RPMI7951 (cell line): ENCODE results near the gene MBD3L1. TPM values are rescaled to one million over a fixed set of nuclear protein-coding genes. Genes with fewer than 3 reads are reported as not detected.
A peak's percentile ranks its signal among the peaks of the same experiment; 100 is the strongest.

ENCODE experiments used
- DNase-seq: peaks from one replicate; pipeline ENCODE4 v3.0.0-alpha.2; 2012; ENCODE audit warnings: low read depth
- total RNA-seq: library from RNA; depleted of rRNA; stranded (reverse); fragments of >200 nt; shearing (Covaris generic); gene quantifications from 2 replicates; pipeline ENCODE4 v1.2.3, GENCODE V29; 2014; rRNA removed

MBD3L1 gene
- not detected in 2 replicates for total RNA-seq

DNA sequence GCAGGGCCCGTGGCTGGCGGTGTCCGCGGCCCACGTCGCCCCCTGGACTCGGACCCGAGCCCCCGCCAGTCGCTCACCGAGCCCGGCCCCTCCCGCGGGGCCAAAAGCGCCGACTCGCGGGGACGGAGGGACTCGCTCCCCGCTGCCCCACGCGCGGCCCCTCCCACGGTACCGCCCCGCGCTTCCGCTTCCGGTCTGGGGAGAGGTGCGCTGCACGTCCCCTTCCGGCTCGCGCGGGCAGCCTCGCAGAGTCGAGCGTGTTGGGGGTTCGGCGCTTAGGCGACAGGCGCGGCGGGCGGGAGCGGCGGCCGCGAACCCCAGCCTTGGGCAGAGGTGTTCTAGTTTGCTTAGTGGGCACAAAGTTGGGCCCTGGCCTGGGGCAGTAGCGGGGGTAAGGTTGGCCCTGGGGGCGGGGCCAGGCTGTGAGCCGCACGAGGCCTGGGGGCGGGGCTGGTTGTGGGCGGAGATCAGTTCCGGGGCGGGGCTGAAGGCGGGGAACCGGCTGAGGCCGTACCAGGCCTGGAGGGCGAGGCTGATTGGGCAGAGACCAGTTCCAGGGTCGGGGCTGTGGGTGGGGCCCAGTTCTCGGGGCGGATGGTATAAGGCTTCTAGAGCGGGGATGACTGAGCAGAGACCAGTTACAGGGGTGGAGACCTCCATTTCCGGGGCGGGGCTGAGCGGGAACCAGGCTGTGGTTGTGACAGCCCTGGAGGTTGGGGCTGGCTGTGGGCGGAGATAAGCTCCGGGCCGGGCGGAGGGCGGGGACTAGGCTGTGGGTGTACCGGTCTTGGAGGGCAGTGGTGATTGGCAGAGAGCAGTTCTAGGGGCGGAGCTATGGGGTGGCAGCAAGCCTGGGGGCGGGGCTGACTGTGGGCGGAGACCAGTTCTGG lies at the start of gene MBD3L1, which contains the start of gene ZNF558:
Gene MBD3L1, plus strand, starts transcription at position 246 of the 890 bp plus-strand sequence. CDS start 10,302 bp downstream, outside the sequence.
Gene ZNF558, minus strand, starts transcription at position 173 of the 890 bp plus-strand sequence. CDS start 9,645 bp downstream, outside the sequence.
- peak; percentile 97 for DNase-seq

DNA sequence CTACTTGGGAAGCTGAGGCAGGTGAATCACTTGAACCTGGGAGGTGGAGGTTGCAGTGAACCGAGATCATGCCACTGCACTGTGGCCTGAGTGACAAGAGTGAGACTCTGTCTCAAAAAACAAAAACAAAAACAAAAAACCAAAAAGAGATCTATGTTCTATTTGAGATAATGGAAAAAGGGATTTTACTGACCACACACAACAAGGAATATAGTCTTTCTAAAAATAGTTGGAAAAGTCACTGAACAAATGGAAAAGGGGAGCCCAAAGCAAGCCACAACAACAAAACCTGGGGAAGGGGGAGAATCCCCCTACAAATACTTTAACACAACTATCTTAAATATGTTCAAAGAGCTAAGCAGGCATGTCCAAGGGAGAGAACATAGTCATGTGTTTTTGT lies 37.4 kb upstream of the MBD3L1 start:
- no peak for DNase-seq

- DNase-seq, result no peak
Observed at GRCh38 chr19:8806661-8807060, 25.5 kb upstream of the MBD3L1 start.

DNA sequence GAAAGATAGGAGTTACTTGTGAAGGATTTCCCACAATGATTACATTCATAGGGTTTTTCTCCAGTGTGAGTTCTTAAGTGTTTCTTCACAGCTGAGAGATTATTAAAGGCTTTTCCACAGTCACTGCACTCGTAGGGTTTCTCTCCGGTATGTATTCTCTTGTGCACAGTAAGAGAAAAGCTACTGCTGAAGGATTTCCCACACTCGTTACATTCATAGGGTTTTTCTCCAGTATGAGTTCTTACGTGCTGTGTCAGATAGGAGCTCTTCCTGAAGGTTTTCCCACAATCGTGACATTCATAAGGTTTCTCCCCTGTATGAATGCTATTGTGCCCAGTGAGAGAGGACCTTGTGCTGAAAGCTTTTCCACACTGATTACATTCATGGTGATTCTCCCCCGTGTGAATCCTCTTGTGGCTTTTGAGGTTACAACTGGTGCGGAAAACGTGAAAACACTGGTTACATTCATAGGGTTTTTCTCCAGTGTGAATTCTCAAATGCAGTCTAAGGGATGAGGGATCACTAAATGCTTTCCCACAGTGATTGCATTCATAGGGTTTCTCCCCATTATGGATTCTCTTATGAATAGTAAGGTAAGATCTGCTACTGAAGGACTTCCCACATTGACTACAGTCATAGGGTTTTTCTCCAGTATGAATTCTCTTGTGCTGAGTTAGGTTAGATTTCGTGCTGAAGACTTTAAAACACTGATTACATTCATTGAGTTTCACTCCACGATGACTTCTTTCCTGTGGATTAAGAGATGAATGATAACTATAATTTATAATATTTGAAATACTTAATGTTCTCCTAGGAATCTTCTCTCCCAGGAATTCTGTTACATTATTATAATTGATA lies 20.6 kb upstream of the MBD3L1 start:
- DNase-seq, result peak; percentile 19

GRCh38 chr19:8814176-8814575 lies 18.0 kb upstream of the MBD3L1 start:
- DNase-seq, result no peak

GRCh38 chr19:8815780-8816179 lies 16.4 kb upstream of the MBD3L1 start:
- no peak for DNase-seq

DNA sequence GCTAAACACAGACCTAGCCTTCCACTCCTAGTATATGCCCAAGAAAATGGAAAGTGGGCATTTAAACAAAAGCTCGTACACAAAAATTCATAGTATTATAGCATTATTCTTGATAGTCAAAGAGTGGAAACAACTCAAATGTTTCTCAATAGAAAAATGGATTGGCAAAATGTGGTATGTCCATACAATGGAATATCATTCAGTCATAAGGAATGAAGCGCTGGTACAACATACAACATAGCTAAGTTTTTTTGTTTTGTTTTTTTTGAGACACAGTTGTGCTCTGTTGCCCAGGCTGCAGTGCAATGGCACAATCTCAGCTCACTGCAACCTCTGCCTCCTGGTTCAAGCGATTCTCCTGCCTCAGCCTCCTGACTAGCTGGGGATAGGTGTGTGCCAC lies 11.9 kb upstream of the MBD3L1 start:
- DNase-seq, result no peak

GRCh38 chr19:8821748-8822241 lies 10.4 kb upstream of the MBD3L1 start:
- DNase-seq, result no peak

DNA sequence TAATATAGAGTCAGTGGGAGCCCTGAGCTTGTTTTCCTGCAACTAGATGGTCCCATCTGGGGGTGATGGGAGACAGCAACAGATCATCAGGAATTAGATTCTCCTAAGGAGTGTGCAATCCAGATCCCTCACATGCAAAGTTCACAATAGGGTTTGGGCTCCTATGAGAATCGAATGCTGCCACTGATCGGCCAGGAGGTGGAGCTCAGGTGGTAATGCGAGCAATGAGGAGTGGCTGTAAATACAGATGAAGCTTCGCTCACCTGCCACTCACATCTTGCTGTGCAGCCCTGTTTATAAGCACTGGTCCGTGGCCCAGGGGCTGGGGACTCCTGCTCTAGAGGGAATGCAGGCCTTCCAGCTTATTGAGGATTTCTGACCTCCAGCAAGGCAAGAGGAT lies 5.8 kb upstream of the MBD3L1 start:
- DNase-seq, result no peak

DNA sequence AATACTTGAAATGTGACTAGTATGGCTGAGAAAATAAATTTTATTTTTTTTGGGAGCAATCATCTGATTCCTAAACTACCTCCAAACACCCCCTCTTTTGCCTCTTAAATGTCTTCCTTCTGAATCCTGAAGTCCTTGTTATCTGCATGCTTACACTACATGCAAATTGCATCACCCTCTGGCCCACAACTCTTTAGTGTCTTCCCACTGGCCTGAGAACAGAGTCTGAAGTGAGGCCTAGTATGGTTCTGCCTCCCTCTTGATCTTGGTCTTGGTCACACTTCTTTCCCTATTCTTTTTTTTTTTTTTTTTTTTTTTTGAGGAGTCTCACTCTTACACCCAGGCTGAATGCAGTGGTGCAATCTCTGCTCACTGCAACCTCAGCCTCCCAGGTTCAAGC lies 4.9 kb upstream of the MBD3L1 start:
- DNase-seq, result no peak

DNA sequence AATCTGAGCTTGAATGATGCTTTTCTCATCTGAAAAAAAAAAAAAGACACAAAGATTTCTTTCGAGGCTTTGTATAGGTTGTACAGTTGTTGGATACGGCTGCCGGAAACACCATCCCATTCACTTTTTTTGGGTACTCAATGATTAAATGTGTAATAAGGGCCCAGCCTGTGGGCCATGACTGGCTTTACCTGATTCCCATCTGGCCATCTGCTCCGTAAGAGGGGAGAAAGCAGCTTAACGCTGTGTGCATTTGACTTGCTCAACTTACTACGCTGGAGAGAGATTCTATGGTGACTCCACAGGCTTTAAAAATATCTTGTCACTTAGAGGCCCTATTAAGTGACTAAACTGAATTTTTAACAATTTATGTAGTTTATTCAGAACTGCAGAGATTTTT lies 804 bp upstream of the MBD3L1 start:
- no peak for DNase-seq

GRCh38 chr19:8831832-8832131 lies 395 bp upstream of the MBD3L1 start:
- DNase-seq, result no peak

- no peak for DNase-seq
Observed at GRCh38 chr19:8835446-8835845, 3.3 kb downstream of the MBD3L1 start.

DNA sequence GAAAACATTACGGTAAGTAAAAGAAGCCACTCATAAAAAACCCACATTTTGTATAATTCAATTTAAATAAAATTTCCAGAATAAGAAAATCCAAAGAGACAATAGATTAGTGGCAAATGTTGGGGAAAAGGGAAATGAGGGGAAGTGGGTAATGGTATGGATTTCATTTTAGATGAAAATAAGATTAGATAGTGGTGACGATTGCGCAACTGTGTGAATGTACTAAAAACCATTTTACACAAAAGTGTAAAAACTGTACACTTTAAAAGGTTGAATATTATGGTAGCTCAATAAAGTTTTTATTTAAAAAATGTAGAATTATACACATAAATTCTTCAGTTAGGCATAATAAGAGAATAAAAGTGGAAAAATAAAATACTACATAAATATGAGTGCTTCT lies 3.7 kb downstream of the MBD3L1 start:
- no peak for DNase-seq

GRCh38 chr19:8840708-8841107 lies 8.5 kb downstream of the MBD3L1 start:
- DNase-seq, result no peak

- no peak for DNase-seq
Observed at GRCh38 chr19:8846819-8847218, 14.6 kb downstream of the MBD3L1 start.

DNA sequence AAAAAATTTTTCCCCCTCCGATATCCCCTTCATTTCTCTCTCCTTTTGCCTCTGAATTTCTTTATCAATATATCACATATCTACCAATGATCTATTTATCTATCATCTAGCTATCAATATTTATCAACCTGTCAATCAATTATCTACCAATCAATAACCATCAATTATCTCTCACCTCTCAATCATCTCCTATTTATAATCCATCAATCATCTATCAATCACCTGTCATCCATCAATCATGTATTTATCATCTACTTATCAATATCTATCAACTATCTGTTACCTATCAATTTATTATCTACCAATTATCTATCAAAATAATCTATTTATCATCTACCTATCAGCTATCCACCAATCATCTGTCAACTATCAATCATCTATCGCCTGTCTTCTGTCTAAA lies 17.1 kb downstream of the MBD3L1 start:
- no peak for DNase-seq

DNA sequence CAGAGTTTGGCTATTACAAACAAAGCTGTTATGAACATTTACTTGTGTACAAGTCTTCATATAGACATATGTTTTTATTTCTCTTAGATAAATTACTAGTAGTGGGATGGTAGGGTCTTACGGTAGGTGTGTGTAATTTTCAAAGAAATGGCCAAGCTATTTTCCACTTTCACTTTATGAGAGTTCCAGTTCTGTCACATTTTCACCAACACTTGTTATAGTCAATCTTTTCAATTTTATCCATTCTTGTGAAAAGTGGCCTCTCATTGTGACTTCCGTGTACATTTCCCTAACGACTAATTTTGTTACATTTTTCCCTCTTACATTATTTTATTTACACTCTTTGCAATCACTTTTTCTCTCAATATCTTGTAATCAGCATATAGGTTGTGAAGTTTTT lies 18.3 kb downstream of the MBD3L1 start:
- DNase-seq, result no peak

DNA sequence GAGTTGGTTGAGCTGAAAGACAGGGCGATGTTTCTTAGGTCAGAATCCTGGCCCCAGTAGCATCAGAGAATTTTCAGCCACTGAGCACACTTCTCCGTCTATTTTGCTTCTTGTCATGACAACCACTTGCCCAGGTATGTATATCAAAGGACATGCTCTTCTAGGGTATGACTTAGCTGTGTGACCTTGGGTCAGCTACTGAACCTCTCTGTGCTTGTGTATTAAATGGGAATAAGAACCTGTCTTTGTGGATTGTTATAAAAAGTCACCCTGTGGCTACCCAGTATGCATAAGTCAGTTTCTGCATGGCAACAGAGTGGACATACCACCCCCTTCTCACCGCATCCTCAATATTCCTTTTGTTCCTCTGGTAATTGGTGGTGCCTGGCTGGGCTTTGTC lies 26.1 kb downstream of the MBD3L1 start:
- no peak for DNase-seq

DNA sequence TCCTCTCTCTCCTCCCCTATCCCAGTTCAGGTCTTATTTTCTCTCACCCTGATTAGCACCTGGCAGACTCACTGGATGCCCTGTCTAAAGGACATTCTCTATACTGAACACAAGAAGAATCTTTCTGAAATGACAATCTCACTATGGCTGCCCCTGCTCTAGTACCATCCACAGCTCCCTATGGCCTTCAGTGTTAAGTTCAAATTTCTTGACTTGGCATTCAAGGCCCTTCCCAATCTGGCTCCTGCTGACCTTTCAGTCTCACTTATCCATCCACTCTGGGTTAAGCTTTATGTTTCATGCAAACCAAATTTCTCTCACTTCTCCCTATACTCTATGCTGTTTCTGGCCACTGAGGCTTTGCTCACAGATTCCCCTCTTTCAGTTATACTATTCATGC lies 34.2 kb downstream of the MBD3L1 start:
- DNase-seq, result no peak

DNA sequence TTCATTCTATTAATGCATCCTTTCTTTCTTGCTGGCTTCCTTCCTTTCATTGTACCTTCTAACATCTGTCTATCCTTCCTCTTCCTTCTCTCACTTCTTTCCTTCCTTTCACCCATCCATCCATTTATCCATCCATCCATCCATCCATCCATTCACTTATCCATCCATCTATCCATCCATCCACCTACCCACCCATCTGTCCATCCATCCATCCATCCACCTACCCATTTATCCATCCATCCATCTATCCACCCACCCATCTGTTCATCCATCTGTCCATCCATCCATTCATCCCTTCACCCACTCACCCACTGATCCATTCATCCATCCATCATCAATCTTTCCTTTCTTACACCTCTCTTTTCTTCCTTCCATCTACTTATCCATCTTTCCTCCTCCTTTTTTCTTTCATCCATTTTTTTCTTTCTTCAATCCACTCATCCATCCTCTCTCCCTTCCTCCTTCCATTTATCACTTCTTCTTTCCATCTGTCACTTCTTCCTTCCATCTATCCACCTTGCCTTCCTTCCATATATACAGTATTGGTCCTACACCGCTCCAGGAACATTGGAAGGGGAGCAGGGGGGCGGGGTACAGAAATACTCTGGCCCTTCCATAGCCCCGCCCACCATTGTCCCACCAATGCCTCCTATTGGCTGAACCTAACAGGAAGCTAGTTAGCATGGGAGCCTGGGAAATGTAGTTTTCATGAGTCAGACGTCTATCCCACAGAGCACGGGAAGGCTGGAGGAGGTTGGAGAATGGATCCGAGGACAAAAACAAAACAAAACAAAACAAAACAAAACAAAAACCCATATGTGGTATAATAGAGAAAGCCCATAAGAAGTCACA lies 45.9 kb downstream of the MBD3L1 start:
- peak; percentile 4 for DNase-seq
